Gastrocnemius medialis (tissue), 4 donors: ENCODE data around the gene SCN4A.
"Not testable (repeated sequence)": the region's sequence is repeated elsewhere in the genome, so short reads cannot be mapped to it uniquely, and the experiment has no call there.

ENCODE experiments used
- CTCF ChIP-seq, 5 experiments: fragments of 450-650 bp in 3 of 5; fragments of 200-600 bp in 2 of 5; sonication (generic) in 2 of 5; IDR thresholded peaks in 4 of 5; conservative IDR thresholded peaks in 1 of 5; 1 replicate in 4 of 5; 2 replicates in 1 of 5; pipeline ENCODE4 v1.5.1; 2016 to 2019; ENCODE audit warnings: antibody characterized with exemption in 5 of 5, mild to moderate bottlenecking in 3 of 5, moderate library complexity in 3 of 5
- POLR2A ChIP-seq, 2 donors: fragments of 450-650 bp; IDR thresholded peaks; one replicate each; pipeline ENCODE4 v1.6.1; 2017; ENCODE audit warnings: antibody characterized with exemption in 2 of 2, mild to moderate bottlenecking in 2 of 2, moderate library complexity in 2 of 2

GRCh38 chr17:63922402-63922801 lies 50.3 kb downstream of the SCN4A start:
- not testable (repeated sequence) for TF ChIP-seq CTCF (IDR thresholded peaks at IDR 0.05 in 4 of 5, conservative IDR thresholded peaks at IDR 0.05 in 1 of 5); POLR2A (IDR thresholded peaks at IDR 0.05)
